HG03060 (cell line): Measurements from ENCODE around the gene CLPTM1.
"Not testable (repeated sequence)": the region's sequence is repeated elsewhere in the genome, so short reads cannot be mapped to it uniquely, and the experiment has no call there.

Experiments
- ATAC-seq: cut with Tn5 transposase; IDR thresholded peaks from one replicate; pipeline ENCODE4 v1.9.1; 2021; ENCODE audit warnings: low read depth, moderate number of reproducible peaks; ENCODE audit not compliant: unreplicated experiment

The CLPTM1 gene

DNA sequence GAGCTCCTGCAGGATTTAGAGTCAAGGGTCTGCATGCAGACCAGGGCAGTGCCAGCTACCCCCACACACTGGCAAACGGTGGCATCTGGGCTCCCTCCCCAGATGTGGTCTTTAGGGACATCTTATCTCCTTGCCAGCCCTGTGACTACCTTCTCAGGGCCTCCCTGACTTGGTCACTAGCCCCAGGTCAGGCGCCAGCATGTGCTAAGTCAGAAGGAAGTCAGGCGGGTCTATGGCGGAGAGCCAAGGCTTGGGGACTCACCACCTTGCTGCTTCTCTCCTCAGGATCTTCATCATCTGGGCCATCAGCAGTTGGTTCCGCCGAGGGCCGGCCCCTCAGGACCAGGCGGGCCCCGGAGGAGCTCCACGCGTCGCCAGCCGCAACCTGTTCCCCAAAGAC lies 17.6 kb downstream of the CLPTM1 start:
- no peak for ATAC-seq

DNA sequence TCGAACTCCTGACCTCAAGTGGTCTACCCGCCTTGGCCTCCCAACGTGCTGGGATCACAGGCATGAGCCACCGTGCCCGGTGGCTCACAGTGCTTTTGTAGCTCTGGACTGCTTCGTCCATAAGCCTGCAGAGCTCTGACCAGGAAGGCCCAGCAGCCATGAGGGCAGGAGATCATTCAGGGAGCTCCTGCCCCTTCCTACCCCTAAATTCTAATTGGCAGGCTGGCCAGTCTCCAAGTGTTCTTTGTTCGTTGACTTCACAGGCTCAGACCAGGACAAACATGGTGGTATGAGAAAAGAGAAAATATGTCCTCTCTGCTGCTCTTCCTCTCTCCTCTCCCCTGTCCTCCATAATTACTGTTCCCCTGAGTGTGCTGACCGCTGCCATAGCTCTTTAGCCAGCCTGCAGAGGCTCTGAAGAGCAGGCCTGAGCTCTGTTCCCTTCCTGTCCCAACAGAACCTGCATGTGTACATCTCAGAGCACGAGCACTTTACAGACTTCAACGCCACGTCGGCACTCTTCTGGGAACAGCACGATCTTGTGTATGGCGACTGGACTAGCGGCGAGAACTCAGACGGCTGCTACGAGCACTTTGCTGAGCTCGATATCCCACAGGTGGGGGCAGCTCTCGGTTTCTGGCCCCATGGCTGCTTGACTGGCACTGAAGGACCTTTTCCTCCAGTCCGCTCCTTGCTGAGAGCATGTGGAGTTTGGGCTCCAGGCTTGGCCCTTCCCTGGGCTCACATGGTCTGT lies 19.0 kb downstream of the CLPTM1 start:
- ATAC-seq, result no peak

DNA sequence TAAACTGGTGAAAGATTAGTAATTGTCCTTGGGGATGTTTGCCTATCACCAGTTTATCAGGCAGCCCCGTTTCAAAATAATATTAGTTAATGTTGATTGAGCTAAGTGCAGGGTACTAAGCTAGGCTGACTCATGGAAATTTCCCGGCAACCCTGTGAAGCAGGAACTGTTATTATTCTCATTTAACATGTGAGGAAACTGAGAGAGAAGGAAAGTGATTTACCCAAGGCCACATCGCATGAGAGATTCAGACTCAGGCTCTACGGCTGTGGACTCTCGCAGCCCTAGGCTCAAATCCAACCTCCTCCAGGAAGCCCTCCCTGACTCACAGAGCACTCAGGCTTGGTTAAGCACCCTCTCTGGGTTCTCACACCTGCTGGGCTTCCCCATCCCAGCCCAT lies 19.7 kb downstream of the CLPTM1 start:
- no peak for ATAC-seq

DNA sequence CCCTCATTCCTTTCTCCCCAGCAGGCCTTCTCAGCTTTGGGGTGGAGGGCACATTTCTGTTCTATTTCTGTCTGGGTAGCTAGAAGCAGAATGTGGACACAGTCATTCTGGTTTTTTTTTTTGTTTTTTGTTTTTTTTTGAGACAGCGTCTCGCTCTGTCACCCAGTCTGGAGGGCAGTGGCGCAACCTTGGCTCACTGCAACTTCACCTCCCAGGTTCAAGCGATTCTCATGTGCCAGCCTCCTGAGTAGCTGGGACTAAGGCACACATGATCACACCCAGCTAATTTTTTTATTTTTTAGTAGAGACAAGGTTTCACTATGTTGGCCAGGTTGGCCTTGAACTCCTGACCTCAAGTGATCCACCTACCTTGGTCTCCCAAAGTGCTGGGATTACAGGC lies 20.3 kb downstream of the CLPTM1 start:
- no peak for ATAC-seq

DNA sequence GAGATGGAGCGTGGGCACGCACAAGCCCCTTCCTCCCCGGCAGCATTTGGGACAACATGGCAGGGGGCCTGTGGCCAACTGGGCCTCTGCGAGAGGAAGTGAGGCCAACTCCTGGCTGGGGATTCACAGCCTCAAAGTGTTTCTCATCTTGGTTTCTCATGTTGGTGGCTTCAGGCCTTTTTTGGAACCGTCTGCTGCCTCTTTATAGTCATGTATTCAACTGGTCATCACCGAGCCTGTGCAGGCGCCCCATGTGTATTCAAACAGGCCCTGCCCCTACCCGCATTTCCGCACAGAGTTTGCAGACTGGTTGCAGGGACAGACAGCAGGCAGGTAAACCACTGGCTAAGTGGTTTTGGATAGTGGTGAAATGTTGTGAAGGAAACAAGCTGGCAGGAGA lies 28.8 kb downstream of the CLPTM1 start:
- ATAC-seq, result no peak

DNA sequence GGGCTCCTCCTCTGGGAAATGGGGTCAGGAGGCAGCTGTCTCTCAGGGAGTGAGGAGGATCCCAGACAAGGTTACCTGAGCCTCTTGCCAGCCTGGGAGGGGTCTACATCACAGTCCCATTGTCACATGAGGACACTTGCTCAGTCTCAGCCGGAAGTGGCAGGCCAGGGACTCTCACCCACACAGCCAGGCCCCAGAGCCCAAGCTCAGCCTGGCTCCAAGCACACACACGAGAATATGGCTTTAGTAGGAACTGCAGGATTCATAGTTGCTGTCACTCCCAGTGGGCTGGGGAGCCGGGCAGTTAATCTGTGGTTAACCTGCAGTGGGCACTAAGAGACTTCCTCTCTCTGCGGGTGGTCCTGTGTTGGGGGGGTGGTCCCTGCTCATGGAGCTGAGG lies 30.3 kb downstream of the CLPTM1 start:
- ATAC-seq, result no peak

DNA sequence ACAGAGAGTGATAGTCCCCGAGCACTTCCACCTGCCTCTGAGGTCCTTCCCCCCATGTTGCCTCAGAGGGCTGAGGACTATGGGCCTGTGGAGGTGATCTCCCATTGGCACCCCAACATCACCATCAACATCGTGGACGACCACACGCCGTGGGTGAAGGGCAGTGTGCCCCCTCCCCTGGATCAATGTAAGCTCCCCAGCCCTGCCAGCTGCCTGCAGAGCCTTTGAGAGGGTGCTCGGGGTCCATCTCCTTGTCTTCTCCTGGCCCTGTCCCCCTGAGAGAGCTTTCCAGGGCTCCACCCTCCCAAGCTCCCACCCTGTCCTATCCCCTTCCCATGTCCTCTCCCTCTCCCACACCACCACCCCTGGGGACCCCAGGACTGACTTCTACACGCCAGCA lies 31.2 kb downstream of the CLPTM1 start:
- no peak for ATAC-seq

DNA sequence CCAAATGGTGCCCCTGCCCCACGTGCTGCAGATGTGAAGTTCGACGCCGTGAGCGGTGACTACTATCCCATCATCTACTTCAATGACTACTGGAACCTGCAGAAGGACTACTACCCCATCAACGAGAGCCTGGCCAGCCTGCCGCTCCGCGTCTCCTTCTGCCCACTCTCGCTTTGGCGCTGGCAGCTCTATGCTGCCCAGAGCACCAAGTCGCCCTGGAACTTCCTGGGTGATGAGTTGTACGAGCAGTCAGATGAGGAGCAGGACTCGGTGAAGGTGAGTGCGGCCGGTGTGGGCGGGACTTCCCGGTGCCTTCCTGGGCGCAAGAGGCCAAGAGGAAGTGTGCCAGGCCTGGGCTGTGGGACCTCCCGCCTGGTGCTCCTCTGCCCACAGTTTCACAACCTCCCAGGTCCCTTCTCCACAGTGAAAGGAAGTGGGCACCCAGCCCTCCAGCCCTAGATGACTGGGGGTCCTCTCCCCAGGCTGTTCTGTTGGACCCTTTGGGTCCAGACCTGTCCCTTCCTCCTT lies 32.0 kb downstream of the CLPTM1 start:
- no peak for ATAC-seq

DNA sequence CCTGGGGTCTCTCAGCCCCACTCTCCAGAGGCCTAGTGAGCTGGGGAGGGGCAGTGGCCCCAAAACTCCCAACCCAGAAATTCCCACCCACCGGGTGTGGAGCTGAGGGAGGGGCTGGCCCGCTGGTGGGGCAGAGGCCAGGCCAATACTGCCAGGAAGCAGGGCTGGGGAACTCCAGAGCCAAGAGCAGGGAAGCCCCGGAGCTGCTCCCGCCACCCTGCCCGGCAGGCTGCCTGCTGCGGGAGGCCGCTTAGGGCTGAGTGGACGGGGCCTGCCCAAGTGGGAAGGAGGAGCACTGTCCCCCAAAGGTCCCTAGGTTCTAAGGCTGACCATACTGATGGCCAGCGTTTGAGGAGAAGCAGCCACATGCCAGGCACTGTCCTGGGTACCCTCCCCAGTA lies 33.1 kb downstream of the CLPTM1 start:
- ATAC-seq, result no peak

DNA sequence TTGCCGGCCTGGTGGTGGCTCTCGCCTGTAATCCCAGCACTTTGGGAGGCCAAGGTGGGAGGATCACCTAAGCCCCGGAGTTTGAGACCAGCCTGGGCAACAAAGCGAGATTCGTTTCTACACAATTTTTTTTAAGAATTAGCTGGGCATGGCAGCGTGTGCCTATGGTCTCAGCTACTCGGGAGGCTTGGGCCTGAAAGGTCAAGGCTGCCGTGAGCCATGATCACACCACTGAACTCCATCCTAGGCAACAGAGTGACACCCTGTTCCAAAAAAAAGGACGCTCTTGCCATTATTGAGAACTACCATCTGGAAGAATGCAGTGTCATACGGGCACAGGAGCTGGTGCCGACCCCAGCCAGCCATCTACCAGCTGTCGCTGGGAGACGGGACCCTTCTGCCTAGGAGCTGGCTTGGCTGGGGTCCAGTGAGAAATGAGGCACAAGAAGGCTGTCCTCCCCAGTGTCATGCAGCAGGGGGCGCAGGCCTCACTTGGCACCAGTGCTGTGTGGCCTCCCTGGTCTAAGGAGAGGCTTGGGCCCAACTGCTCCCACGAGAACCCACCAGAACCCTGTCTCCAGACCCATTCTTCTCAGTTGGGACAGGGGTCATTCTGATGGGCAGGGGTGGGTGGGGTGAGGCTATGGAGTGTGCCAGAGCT lies 33.8 kb downstream of the CLPTM1 start:
- no peak for ATAC-seq

DNA sequence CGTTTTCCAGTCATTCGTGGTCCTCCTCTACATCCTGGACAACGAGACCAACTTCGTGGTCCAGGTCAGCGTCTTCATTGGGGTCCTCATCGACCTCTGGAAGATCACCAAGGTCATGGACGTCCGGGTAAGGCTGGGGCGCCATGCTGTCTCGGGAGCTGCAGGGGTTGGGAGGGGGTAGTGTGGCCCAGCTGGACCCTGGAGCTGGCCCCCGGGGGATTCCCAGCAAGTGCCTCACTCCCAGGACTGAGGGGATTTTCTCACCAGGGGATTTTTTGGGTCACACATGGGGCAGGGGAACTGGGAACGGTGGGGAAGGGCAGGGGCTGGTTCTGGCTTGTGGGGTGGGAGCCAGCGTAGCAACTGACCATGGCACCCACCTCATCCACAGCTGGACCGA lies 35.3 kb downstream of the CLPTM1 start:
- ATAC-seq, result no peak

DNA sequence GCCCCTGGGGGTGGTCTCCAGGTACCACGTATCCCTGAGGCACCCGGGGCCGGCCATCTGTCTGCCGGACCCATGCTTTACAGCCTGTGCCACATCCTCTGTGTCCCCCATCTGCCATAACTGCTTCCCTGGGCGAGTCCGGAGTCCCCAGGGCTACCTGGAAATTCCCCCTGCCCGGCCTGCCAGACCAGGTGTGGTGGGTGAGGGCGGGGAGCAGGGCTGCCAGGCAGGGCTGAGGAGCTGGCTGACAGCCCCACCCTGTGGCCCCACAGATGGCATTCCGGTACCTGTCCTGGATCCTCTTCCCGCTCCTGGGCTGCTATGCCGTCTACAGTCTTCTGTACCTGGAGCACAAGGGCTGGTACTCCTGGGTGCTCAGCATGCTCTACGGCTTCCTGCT lies 35.8 kb downstream of the CLPTM1 start:
- no peak for ATAC-seq

DNA sequence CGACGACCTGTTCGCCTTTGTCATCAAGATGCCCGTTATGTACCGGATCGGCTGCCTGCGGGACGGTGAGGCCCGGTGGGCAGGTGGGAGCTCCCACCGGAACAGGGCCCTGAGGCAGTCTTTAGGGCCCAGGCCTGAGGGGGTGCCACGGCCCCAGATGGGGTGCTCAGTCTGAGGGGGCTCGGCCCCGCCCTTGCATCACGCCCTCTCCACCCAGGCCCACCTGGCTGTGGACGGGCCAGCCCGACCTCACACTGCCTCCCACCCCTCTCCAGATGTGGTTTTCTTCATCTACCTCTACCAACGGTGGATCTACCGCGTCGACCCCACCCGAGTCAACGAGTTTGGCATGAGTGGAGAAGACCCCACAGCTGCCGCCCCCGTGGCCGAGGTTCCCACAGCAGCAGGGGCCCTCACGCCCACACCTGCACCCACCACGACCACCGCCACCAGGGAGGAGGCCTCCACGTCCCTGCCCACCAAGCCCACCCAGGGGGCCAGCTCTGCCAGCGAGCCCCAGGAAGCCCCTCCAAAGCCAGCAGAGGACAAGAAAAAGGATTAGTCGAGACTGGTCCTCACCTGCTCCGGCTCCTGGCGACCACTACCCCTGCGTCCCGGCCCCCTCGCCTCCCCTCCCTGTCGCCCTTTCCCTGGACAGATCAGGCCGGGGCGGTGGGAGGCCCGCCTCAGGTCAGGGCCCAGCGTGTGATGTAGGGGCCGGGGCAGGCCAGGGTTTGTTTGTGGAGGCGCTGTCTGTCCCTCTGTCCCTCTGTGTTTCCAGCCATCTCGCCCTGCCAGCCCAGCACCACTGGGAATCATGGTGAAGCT lies 37.4 kb downstream of the CLPTM1 start:
- ATAC-seq, result no peak

DNA sequence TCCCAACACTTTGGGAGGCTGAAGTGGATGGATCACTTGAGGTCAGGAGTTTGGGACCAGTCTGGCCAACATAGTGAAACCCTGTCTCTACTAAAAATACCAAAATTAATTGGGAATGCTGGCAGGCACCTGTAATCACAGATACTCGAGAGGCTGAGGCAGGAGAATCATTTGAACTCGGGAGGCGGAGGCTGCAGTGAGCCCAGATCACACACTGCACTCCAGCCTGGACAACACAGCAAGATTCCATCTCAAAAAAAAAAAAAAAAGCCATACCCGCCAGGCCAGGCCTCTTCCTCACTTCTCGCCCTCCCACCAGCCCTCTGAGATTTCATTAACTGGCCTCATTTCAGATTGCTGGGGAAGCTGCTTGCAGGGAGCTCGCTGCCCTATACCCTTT lies 38.3 kb downstream of the CLPTM1 start:
- no peak for ATAC-seq

DNA sequence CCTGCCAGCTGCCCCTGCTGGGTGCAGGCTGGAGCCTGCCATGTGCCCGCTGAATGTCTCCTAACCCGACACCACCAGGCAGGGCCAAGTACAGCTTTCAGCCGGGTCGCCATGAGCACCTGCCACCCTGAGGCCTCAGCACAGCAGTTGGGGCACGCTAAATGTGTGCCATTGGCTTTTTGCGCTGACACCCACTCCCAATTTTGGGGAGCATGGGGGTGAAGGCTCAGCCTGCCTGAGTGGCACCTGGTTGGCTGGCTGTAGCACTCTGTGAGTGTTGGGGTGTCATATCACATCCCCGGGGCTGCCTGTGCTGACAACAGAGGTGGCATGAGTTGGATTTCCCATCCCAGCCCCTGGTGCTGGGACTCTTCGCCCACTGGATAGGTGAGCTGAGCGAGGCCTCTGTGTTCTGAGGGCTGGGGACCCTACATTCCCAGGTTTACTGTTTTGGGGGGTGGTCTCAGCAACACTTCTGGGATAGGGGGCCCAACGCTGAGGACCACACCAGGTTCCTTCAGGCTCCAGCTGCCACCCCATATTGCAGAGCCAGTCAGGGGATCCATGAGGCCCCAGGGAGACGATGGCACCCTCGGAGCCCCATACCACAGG lies 38.9 kb downstream of the CLPTM1 start:
- no peak for ATAC-seq

DNA sequence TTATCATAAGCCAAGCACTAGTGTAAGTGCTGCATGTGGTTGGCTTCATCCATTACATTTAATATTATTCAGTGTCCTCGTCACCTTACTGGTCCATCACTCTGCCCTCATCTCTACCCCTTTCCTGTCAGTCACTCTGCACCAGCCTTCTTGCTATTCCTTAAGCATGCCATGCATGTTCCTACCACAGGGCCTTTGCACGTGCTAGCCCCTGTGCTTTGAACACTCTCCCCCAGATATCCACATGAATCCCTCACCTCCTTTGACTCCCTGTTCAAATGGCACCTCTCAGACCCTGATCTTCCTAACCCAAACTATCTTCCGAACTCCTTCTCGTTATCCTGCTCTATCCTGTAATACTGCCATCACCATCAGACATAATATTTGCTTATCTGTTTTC lies 42.8 kb downstream of the CLPTM1 start:
- no peak for ATAC-seq

DNA sequence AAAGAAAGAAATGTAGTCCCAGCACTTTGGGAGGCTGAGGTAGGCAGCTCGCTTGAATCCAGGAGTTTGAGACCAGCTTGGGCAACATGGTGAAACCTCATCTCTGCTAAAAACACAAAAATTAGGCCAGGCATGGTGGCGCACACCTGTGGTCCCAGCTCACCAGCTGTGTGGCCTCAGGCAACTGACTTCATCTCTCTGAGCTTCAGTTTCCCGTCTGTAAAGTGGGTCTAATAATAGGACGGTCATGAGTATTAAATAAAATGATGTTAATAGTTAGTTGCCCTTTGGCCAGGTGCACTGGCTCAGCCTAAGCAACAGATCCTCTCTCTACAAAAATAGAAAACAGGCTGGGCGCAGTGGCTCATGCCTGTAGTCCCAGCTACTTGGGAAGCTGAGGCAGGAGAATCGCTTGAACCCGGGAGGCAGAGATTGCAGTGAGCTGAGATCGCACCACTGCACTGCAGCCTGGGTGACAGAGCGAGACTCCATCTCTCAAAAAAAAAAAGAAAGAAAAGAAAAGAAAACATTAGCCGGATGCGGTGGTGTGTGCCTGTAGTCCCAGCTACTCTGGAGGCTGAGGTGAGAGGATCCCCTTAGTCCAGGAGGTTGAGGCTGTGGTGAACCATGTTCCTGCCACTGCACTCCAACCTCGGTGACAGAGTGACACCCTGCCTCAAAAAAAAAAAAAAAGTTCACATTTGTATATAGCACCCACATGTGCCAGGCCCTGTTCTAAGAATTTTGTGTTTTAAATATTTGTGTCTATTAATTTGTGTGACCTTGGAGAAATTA lies 44.1 kb downstream of the CLPTM1 start:
- not testable (repeated sequence) for ATAC-seq

DNA sequence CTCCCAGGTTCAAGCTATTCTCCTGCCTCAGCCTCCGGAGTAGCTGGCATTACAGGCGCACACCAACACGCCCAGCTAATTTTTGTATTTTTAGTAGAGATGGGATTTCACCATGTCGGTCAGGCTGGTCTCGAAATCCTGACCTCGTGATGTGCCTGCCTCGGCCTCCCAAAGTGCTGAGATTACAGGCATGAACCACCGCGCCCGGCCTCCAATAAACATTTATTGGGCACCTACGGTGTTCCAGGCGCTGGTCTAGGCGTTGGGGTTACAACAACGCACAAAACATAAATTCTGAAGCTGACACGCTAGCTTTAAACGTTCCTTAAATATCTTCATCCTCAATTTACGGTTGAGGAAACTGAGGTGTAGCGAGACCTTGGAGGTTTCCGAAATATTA lies 45.5 kb downstream of the CLPTM1 start:
- ATAC-seq, result not testable (repeated sequence)

DNA sequence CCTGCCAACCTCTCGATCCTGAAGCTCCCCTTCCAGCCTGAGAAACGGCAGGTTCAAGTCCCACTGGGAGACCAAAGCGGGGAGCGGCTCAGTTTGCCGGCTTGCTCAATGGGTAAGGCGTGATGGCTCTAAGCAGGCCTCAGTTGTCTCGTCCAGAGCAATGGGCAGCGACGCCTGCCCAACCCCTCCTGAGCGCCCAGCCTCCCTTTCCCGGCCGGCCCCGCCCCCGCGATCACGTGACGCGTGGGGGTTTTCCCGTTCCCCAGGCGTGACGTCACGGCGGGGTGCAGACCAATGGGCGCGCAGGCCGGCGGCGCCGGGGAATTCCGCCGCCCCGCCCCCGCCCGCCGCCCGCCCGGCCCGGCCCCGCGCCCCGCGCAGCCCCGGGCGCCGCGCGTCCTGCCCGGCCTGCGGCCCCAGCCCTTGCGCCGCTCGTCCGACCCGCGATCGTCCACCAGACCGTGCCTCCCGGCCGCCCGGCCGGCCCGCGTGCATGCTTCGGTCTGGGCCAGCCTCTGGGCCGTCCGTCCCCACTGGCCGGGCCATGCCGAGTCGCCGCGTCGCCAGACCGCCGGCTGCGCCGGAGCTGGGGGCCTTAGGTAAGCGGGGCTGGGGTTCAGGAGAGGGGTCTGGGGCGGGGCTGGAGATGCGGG lies 46.0 kb downstream of the CLPTM1 start, which contains the start of gene RELB:
Gene RELB (plus strand): TSS at position 378 of the 653 bp plus-strand sequence. CDS start 116 bp downstream, at position 494.
- ATAC-seq, result no peak
